HL-60 (cell line): Measurements from ENCODE around the gene SLC35B2.

Experiments used
- DNase-seq, 2 experiments: peaks; one replicate each; pipeline ENCODE4 v3.0.0-alpha.2; 2010 to 2020; ENCODE audit warnings: low read depth in 1 of 2, low spot score in 1 of 2
- H3K27ac ChIP-seq: fragments of 250-450 bp; sonication (Bioruptor Pico); replicated peaks from 2 replicates; pipeline ENCODE4 v1.5.1; 2020; ENCODE audit warnings: mild to moderate bottlenecking, moderate library complexity
- H3K27me3 ChIP-seq: fragments of 250-450 bp; sonication (Bioruptor Pico); 2 replicates; pipeline ENCODE4 v1.5.1; 2021; ENCODE audit warnings: mild to moderate bottlenecking, moderate library complexity; ENCODE audit not compliant: insufficient read depth, poor library complexity, severe bottlenecking
- H3K4me3 ChIP-seq: replicated peaks from 2 replicates; pipeline ENCODE4 v1.5.1; 2011; ENCODE audit warnings: mild to moderate bottlenecking, control low read depth, low read length; ENCODE audit not compliant: insufficient read depth
- CTCF ChIP-seq: IDR thresholded peaks from one replicate; pipeline ENCODE4 v1.5.1; 2011; ENCODE audit warnings: low read length, control low read depth, inconsistent platforms; ENCODE audit not compliant: insufficient read depth
- GABPA ChIP-seq: IDR thresholded peaks from 2 replicates; pipeline ENCODE4 v1.6.1; 2012; ENCODE audit warnings: low read depth
- POLR2AphosphoS5 ChIP-seq: IDR thresholded peaks from 2 replicates; pipeline ENCODE4 v1.6.1; 2012; ENCODE audit warnings: low read depth
- REST ChIP-seq: IDR thresholded peaks from 2 replicates; pipeline ENCODE4 v1.6.1; 2012; ENCODE audit warnings: low read depth; ENCODE audit not compliant: insufficient replicate concordance
- SPI1 ChIP-seq: IDR thresholded peaks from 2 replicates; pipeline ENCODE4 v1.6.1; 2012; ENCODE audit warnings: low read depth, mild to moderate bottlenecking, borderline replicate concordance

The SLC35B2 gene

GRCh38 chr6:44301782-44302564 lies 44.6 kb upstream of the SLC35B2 start:
- Histone ChIP-seq H3K27me3 (peaks cover 8% of the 10 kb centered on the region), H3K4me3 (no peak overlapping the region), H3K27ac (no peak overlapping the region)
- no peak for TF ChIP-seq REST
- TF ChIP-seq POLR2AphosphoS5 = no peak
- no peak for TF ChIP-seq SPI1
- TF ChIP-seq CTCF = no peak
- TF ChIP-seq GABPA = no peak
- no peak for DNase-seq

GRCh38 chr6:44301106-44301505 lies 43.8 kb upstream of the SLC35B2 start:
- no peak for DNase-seq
- TF ChIP-seq REST = no peak
- no peak for TF ChIP-seq CTCF
- TF ChIP-seq POLR2AphosphoS5 = no peak
- TF ChIP-seq SPI1 = no peak
- TF ChIP-seq GABPA = no peak
- Histone ChIP-seq H3K4me3 (no peak overlapping the region), H3K27me3 (peaks cover 15% of the 10 kb centered on the region), H3K27ac (no peak overlapping the region)

- Histone ChIP-seq H3K27ac (no peak overlapping the region), H3K4me3 (no peak overlapping the region)
Measured at GRCh38 chr6:44300292-44300823, 43.0 kb upstream of the SLC35B2 start.

More at GRCh38 chr6:44300292-44300823, 43.0 kb upstream of the SLC35B2 start:
- DNase-seq = no peak
- no peak for TF ChIP-seq SPI1
- TF ChIP-seq REST = no peak
- TF ChIP-seq CTCF = no peak
- no peak for TF ChIP-seq GABPA
- no peak for TF ChIP-seq POLR2AphosphoS5
- H3K27me3 ChIP-seq = peaks cover 19% of the 10 kb centered on the region
